Type B pancreatic cell (in vitro differentiated cells): ENCODE results near the gene KREMEN1. TPM values are rescaled to one million over a fixed set of nuclear protein-coding genes. Genes with fewer than 3 reads are reported as not detected.
A peak's percentile ranks its signal among the peaks of the same experiment; 100 is the strongest.

Experiments
- DNase-seq: peaks from one replicate; pipeline ENCODE4 v3.0.0; 2021; ENCODE audit warnings: mixed read lengths; ENCODE audit not compliant: unreplicated experiment; ENCODE audit errors: extremely low spot score
- H3K27ac Mint-ChIP-seq: 2 replicates; pipeline ENCODE4 v1.8.0; 2021; ENCODE audit warnings: mild to moderate bottlenecking, mixed read lengths
- H3K27me3 Mint-ChIP-seq: 2 replicates; pipeline ENCODE4 v1.8.0; 2021; ENCODE audit warnings: mixed read lengths
- H3K36me3 Mint-ChIP-seq: 2 replicates; pipeline ENCODE4 v1.8.0; 2021; ENCODE audit warnings: mixed read lengths
- H3K4me1 Mint-ChIP-seq: one replicate; pipeline ENCODE4 v1.8.0; 2021; ENCODE audit warnings: mixed read lengths; ENCODE audit not compliant: unreplicated experiment
- H3K4me3 Mint-ChIP-seq: 2 replicates; pipeline ENCODE4 v1.8.0; 2021; ENCODE audit warnings: mild to moderate bottlenecking, mixed read lengths
- H3K9me3 Mint-ChIP-seq: 2 replicates; pipeline ENCODE4 v1.8.0; 2021; ENCODE audit warnings: mixed read lengths
- CTCF ChIP-seq: fragments of 200-600 bp; sonication (generic); conservative IDR thresholded peaks from 2 replicates; pipeline ENCODE4 v1.5.0; 2021; ENCODE audit warnings: antibody characterized with exemption, mild to moderate bottlenecking
- total RNA-seq: library from RNA; stranded (reverse); gene quantifications from 2 replicates; pipeline ENCODE4 v1.2.1, GENCODE V29; 2021; ENCODE audit warnings: low replicate concordance

Gene KREMEN1
- total RNA-seq, 1 donor from 2014 or later, result 26.2 TPM

GRCh38 chr22:29134448-29134847, 61.6 kb downstream of the KREMEN1 start:
- peaks cover 33% of the 10 kb centered on the region for H3K36me3 Mint-ChIP-seq
- TF ChIP-seq CTCF, result no peak
- H3K4me1 Mint-ChIP-seq, result peaks cover 4% of the 10 kb centered on the region
- no peaks in the 10 kb centered on the region for H3K9me3 Mint-ChIP-seq
- H3K27me3 Mint-ChIP-seq, result no peaks in the 10 kb centered on the region
- no peak overlapping the region for H3K27ac Mint-ChIP-seq
- DNase-seq, result no peak
- H3K4me3 Mint-ChIP-seq, result no peak overlapping the region

GRCh38 chr22:29136782-29137700, 64.2 kb downstream of the KREMEN1 start:
- Mint-ChIP-seq H3K27me3 (no peaks in the 10 kb centered on the region), H3K4me3 (no peak overlapping the region), H3K36me3 (peaks cover 45% of the 10 kb centered on the region), H3K27ac (no peak overlapping the region), H3K9me3 (no peaks in the 10 kb centered on the region), H3K4me1 (peaks cover 6% of the 10 kb centered on the region)
- TF ChIP-seq CTCF, result no peak
- peak; percentile 49 for DNase-seq

- Mint-ChIP-seq H3K27ac (no peak overlapping the region), H3K4me3 (no peak overlapping the region), H3K9me3 (no peaks in the 10 kb centered on the region), H3K36me3 (peaks cover 40% of the 10 kb centered on the region), H3K27me3 (no peaks in the 10 kb centered on the region), H3K4me1 (peaks cover 11% of the 10 kb centered on the region)
- no peak for DNase-seq
- no peak for TF ChIP-seq CTCF
Observed at GRCh38 chr22:29138556-29139305, 65.9 kb downstream of the KREMEN1 start.

- Mint-ChIP-seq H3K4me1 (peaks cover 11% of the 10 kb centered on the region), H3K9me3 (no peaks in the 10 kb centered on the region), H3K27ac (no peak overlapping the region), H3K4me3 (no peak overlapping the region), H3K27me3 (no peaks in the 10 kb centered on the region), H3K36me3 (peaks cover 34% of the 10 kb centered on the region)
- no peak for DNase-seq
- TF ChIP-seq CTCF, result no peak
Observed at GRCh38 chr22:29139965-29140782, 67.3 kb downstream of the KREMEN1 start.

- Mint-ChIP-seq H3K9me3 (no peaks in the 10 kb centered on the region), H3K4me1 (peaks cover 11% of the 10 kb centered on the region), H3K36me3 (peaks cover 34% of the 10 kb centered on the region), H3K4me3 (no peak overlapping the region), H3K27ac (no peak overlapping the region), H3K27me3 (no peaks in the 10 kb centered on the region)
- no peak for TF ChIP-seq CTCF
- no peak for DNase-seq
Observed at GRCh38 chr22:29141078-29141688, 68.3 kb downstream of the KREMEN1 start.
